Hepatocyte (in vitro differentiated cells): ENCODE measurements around the gene LRRC14B. TPM values are rescaled to one million over a fixed set of nuclear protein-coding genes. Genes with fewer than 3 reads are reported as not detected.

Source experiments
- DNase-seq: peaks from one replicate; pipeline ENCODE4 v3.0.0-alpha.2; 2016; ENCODE audit warnings: low spot score
- H2AFZ ChIP-seq: fragments of 200-600 bp; sonication (generic); 2 replicates; pipeline ENCODE4 v1.6.0; 2016; ENCODE audit warnings: antibody characterized with exemption, mild to moderate bottlenecking
- H3K27ac ChIP-seq: fragments of 200-600 bp; sonication (generic); 2 replicates; pipeline ENCODE4 v1.5.1; 2016; ENCODE audit warnings: mild to moderate bottlenecking
- H3K27me3 ChIP-seq: fragments of 200-600 bp; sonication (generic); 2 replicates; pipeline ENCODE4 v1.6.1; 2016
- H3K36me3 ChIP-seq: fragments of 200-600 bp; sonication (generic); replicated peaks from 2 replicates; pipeline ENCODE4 v1.5.1; 2016; ENCODE audit warnings: low read depth; ENCODE audit not compliant: insufficient read depth
- H3K4me1 ChIP-seq: fragments of 200-600 bp; sonication (generic); 2 replicates; pipeline ENCODE4 v1.5.1; 2016; ENCODE audit warnings: mild to moderate bottlenecking, moderate library complexity; ENCODE audit not compliant: insufficient read depth
- H3K4me2 ChIP-seq: fragments of 200-600 bp; sonication (generic); 2 replicates; pipeline ENCODE4 v1.6.0; 2016
- H3K4me3 ChIP-seq: fragments of 200-600 bp; sonication (generic); 2 replicates; pipeline ENCODE4 v1.5.1; 2016; ENCODE audit warnings: mild to moderate bottlenecking
- H3K79me2 ChIP-seq: fragments of 200-600 bp; sonication (generic); 2 replicates; pipeline ENCODE4 v1.6.0; 2017; ENCODE audit warnings: mild to moderate bottlenecking
- H3K9me2 ChIP-seq: fragments of 200-600 bp; sonication (generic); replicated peaks from 2 replicates; pipeline ENCODE4 v1.6.0; 2017; ENCODE audit warnings: mild to moderate bottlenecking; ENCODE audit not compliant: insufficient read depth
- H3K9me3 ChIP-seq: fragments of 200-600 bp; sonication (generic); 2 replicates; pipeline ENCODE4 v1.5.1; 2016; ENCODE audit warnings: low read depth, mild to moderate bottlenecking
- H4K20me1 ChIP-seq: fragments of 200-600 bp; sonication (generic); 2 replicates; pipeline ENCODE4 v1.6.0; 2016; ENCODE audit warnings: mild to moderate bottlenecking; ENCODE audit not compliant: insufficient read depth, poor library complexity, severe bottlenecking
- EZH2 ChIP-seq: fragments of 200-600 bp; sonication (generic); IDR thresholded peaks from 2 replicates; pipeline ENCODE4 v1.6.1; 2016; ENCODE audit warnings: antibody characterized with exemption, mild to moderate bottlenecking, borderline replicate concordance
- EZH2phosphoT487 ChIP-seq: fragments of 200-600 bp; sonication (generic); IDR thresholded peaks from one replicate; pipeline ENCODE4 v1.6.1; 2018; ENCODE audit warnings: antibody characterized with exemption, mild to moderate bottlenecking, low read depth, moderate library complexity; ENCODE audit not compliant: unreplicated experiment, severe bottlenecking
- WGBS: methylation state at CpG from one replicate; pipeline ENCODE4 v1.1.6; 2016; ENCODE audit warnings: low lambda C conversion rate; ENCODE audit errors: missing lambda C conversion rate; 5-methylcytosine and 5-hydroxymethylcytosine counted together
- polyA plus RNA-seq: library from polyadenylated mRNA; unstranded; fragments of >200 nt; fragmentation: Nextera tagmentation; extraction: Ambion mirVana; gene quantifications from 2 replicates; pipeline ENCODE4 v1.2.1, GENCODE V29; 2016
- total RNA-seq: library from RNA; depleted of rRNA; stranded (reverse); fragments of >200 nt; gene quantifications from 2 replicates; pipeline ENCODE4 v1.2.3, GENCODE V29; 2014
- TF ChIP-seq, protein P1 (sequence below): fragments of 200-600 bp; sonication (generic); IDR thresholded peaks from 2 replicates; pipeline ENCODE4 v1.5.1; 2016; ENCODE audit warnings: antibody characterized with exemption, mild to moderate bottlenecking; ENCODE audit not compliant: poor library complexity

Gene LRRC14B
- total and polyA plus RNA-seq, 2 experiments from 2014 or later = 0.18 TPM; not detected in 1

- Histone ChIP-seq H2AFZ (no peak overlapping the region), H3K79me2 (no peaks in the 10 kb centered on the region), H3K36me3 (no peaks in the 10 kb centered on the region), H3K9me3 (no peaks in the 10 kb centered on the region), H3K27ac (no peak overlapping the region), H4K20me1 (no peaks in the 10 kb centered on the region), H3K27me3 (no peaks in the 10 kb centered on the region), H3K9me2 (no peaks in the 10 kb centered on the region), H3K4me1 (no peaks in the 10 kb centered on the region), H3K4me3 (no peak overlapping the region), H3K4me2 (no peak overlapping the region)
- WGBS = 91% methylated on average over 11 of the region's 12 CpGs
- no peak for DNase-seq
- TF ChIP-seq EZH2 = no peak
- TF ChIP-seq, protein P1, sequence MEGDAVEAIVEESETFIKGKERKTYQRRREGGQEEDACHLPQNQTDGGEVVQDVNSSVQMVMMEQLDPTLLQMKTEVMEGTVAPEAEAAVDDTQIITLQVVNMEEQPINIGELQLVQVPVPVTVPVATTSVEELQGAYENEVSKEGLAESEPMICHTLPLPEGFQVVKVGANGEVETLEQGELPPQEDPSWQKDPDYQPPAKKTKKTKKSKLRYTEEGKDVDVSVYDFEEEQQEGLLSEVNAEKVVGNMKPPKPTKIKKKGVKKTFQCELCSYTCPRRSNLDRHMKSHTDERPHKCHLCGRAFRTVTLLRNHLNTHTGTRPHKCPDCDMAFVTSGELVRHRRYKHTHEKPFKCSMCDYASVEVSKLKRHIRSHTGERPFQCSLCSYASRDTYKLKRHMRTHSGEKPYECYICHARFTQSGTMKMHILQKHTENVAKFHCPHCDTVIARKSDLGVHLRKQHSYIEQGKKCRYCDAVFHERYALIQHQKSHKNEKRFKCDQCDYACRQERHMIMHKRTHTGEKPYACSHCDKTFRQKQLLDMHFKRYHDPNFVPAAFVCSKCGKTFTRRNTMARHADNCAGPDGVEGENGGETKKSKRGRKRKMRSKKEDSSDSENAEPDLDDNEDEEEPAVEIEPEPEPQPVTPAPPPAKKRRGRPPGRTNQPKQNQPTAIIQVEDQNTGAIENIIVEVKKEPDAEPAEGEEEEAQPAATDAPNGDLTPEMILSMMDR = no peak
- TF ChIP-seq EZH2phosphoT487 = no peak
Observed at GRCh38 chr5:197892-198489, 6.7 kb downstream of the LRRC14B start.

DNA sequence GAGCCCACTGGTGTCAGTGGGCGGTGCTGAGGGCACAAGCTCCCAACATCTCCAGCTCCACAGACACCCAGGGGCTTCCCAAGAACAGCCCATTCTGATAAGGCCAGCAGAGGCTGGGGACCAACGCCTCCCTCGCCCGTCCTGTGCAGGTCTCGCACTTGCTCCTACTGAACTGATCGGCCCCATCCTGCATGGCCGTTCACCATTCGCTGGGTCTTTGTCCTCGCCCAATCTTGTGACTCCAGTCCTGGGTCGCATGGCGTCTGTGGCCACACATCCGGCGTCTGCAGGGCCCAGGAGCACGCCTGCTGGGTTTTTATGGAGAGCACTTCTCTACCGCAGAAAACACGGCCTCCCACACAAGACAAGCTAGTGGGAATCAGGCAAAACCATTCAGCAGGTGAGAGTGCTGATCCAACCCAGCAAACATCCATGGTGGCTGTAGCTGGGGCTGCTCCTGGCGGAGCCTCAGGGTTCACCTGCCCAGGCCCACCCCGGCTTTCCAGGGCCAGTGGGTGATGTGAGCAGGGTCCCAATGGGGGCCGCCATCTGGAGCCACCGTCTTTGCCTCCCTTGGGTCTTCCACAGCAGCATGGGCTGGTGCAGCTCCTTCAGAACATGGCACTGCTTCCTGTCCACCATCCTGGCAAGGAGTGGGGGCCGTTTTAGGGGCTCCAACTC is 7.4 kb downstream of the LRRC14B start:
- Histone ChIP-seq H3K27ac (no peak overlapping the region), H3K9me3 (no peaks in the 10 kb centered on the region), H3K36me3 (no peaks in the 10 kb centered on the region), H3K27me3 (no peaks in the 10 kb centered on the region), H3K4me1 (no peaks in the 10 kb centered on the region), H3K4me3 (no peak overlapping the region), H3K79me2 (no peaks in the 10 kb centered on the region), H2AFZ (no peak overlapping the region), H3K9me2 (no peaks in the 10 kb centered on the region), H3K4me2 (no peak overlapping the region), H4K20me1 (no peaks in the 10 kb centered on the region)
- TF ChIP-seq EZH2phosphoT487 (no peak), EZH2 (no peak)
- TF ChIP-seq, protein P1 = no peak
- no peak for DNase-seq
- 99% methylated on average over 21 of the region's 21 CpGs for WGBS

DNA sequence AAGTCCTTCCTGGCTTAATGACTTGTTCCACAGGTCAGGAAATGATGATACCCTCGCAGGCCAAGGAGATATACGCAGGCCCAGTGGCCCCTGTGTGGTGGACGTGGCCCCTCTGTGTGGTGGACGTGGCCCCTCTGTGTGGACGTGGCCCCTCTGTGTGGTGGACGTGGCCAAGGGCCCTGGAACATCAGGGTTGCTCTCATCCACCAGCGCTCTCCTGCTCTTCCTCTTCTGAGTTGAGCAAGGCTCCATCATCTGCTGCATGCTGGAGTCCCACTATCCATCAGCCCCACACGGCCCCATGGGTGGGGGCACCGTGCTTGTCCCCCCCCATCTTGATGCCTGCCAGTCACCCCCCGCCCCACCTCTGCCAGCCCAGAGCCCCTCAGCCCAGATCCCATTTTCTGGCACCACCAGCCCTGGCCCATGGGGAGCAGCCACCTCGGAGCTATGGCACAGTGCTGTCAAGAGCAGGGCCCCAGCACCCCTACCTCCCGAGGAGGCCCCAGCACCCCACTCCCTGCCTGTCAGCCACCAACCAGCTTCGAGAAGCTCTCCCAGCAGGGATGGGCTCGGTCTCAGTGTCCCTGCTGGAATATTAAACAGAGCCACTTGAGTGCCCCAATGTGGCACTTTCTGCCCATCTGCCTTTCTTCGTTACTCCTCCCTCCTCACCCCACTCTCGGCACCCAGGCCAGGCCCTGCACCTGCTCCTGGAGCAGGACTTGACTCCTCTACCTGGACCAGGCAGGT is 8.1 kb downstream of the LRRC14B start:
- Histone ChIP-seq H3K36me3 (no peaks in the 10 kb centered on the region), H3K9me3 (no peaks in the 10 kb centered on the region), H3K4me1 (no peaks in the 10 kb centered on the region), H3K27ac (no peak overlapping the region), H4K20me1 (no peaks in the 10 kb centered on the region), H3K4me3 (no peak overlapping the region), H3K9me2 (no peaks in the 10 kb centered on the region), H3K79me2 (peaks cover 3% of the 10 kb centered on the region), H3K4me2 (no peak overlapping the region), H3K27me3 (no peaks in the 10 kb centered on the region), H2AFZ (no peak overlapping the region)
- TF ChIP-seq EZH2 = no peak
- TF ChIP-seq, protein P1 = no peak
- no peak for TF ChIP-seq EZH2phosphoT487
- WGBS = 100% methylated on average over 13 of the region's 16 CpGs
- no peak for DNase-seq
